Measurements from ENCODE around the gene GPA33.

DNA sequence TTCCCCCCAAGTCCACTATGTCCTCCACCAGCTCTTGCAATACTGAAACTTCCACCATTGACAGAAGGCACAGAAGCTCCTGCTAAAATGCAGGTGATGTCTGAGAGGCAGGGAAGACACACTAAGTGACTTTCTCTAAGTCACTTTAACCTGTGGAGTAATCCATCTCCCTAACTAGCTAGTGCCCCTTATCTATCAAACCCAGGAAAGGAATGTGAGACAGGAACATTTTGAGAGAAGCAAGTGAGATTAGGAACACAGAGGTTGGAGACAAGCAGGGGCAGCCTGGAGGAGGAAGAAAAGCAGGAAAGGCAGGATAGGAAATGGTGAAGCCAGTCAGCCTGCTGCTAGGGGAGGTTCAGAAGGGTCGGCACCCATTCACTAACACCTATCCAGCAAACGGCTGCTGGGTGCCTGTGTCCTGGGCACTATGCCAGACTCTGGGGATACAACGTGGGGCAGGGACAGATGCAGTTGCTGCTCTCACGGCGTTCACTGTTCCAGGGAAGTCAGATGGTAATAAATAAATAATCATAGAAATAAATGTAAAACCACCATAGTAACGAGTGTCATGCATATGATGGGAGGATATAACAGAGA lies 7.0 kb downstream of the GPA33 start:
- TF ChIP-seq, protein P1, sequence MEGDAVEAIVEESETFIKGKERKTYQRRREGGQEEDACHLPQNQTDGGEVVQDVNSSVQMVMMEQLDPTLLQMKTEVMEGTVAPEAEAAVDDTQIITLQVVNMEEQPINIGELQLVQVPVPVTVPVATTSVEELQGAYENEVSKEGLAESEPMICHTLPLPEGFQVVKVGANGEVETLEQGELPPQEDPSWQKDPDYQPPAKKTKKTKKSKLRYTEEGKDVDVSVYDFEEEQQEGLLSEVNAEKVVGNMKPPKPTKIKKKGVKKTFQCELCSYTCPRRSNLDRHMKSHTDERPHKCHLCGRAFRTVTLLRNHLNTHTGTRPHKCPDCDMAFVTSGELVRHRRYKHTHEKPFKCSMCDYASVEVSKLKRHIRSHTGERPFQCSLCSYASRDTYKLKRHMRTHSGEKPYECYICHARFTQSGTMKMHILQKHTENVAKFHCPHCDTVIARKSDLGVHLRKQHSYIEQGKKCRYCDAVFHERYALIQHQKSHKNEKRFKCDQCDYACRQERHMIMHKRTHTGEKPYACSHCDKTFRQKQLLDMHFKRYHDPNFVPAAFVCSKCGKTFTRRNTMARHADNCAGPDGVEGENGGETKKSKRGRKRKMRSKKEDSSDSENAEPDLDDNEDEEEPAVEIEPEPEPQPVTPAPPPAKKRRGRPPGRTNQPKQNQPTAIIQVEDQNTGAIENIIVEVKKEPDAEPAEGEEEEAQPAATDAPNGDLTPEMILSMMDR (IDR thresholded peaks at IDR 0.05; ENCODE audit: low read depth, low read length): no peak
- no peak for TF ChIP-seq EZH2phosphoT487 (IDR thresholded peaks at IDR 0.05; ENCODE audit: low read depth)

All from OCI-LY3 (cell line).